K562 (cell line): ENCODE results near the gene PLEKHA8. TPM values are rescaled to one million over a fixed set of nuclear protein-coding genes. Genes with fewer than 3 reads are reported as not detected.

Experiments
- ATAC-seq: fragments of 200-7000 bp; cut with Tn5 transposase; 3 replicates; pipeline ENCODE4 v1.9.1; 2020; ENCODE audit warnings: moderate library complexity
- BruUV-seq: library from RNA; stranded (reverse); fragments of 400-500 nt; replicated peaks from 2 replicates; lab custom pipeline; 2021; lab: Mats Ljungman, UMichigan
- CTCF ChIA-PET: fragments of 300-600 bp; formaldehyde crosslinking; extraction: SDS; loops from one replicate; lab custom pipeline; 2021; ENCODE audit warnings: low intra/inter-chr PET ratio; lab: Yijun Ruan, JAX
- POLR2A ChIA-PET: fragments of 300-600, 350-650 bp; sonication (Branson Sonifier 250); formaldehyde crosslinking; extraction: SDS; loops from one replicate; lab custom pipeline; 2021; ENCODE audit warnings: antibody characterized with exemption, inconsistent platforms; lab: Yijun Ruan, JAX
- DNase-seq, 4 experiments: peaks; one replicate each; pipeline versions ENCODE4 v3.0.0 to v3.0.0-alpha.2; 2011 to 2018; ENCODE audit warnings: low spot score in 3 of 4, mixed read lengths in 3 of 4; ENCODE audit errors: extremely low read depth in 1 of 4
- FAIRE-seq: peaks from 2 replicates; lab custom pipeline; 2011; peaks lifted over from hg19 to GRCh38; lab: Jason Lieb, UNC
- H2AFZ ChIP-seq: 2 replicates; pipeline ENCODE4 v1.6.0; 2011; ENCODE audit warnings: low read depth, low read length, control low read depth, inconsistent platforms
- H3K27ac ChIP-seq: fragments of 200-600 bp; 3 replicates; pipeline ENCODE4 v1.8.0; 2011; ENCODE audit warnings: low read depth, mild to moderate bottlenecking, control low read depth, inconsistent platforms, low read length, moderate library complexity, mixed read lengths; ENCODE audit errors: extremely low read depth
- H3K27me3 ChIP-seq, 2 experiments: fragments of 300-600 bp in 1 of 2; 2 replicates in 1 of 2; 3 replicates in 1 of 2; pipeline versions ENCODE4 v1.6.0 to v1.8.0; 2011; ENCODE audit warnings: inconsistent platforms in 2 of 2, low read length in 2 of 2, mild to moderate bottlenecking in 1 of 2, mixed read lengths in 1 of 2, moderate library complexity in 1 of 2; ENCODE audit not compliant: control insufficient read depth in 2 of 2, insufficient read depth in 2 of 2
- H3K36me3 ChIP-seq: fragments of 300-600 bp; 3 replicates; pipeline ENCODE4 v1.8.0; 2011; ENCODE audit warnings: mild to moderate bottlenecking, low read length, inconsistent platforms; ENCODE audit not compliant: control insufficient read depth, insufficient read depth
- H3K4me1 ChIP-seq, 2 experiments: fragments of 200-600 bp in 1 of 2; replicated peaks in 1 of 2; 2 replicates in 1 of 2; 3 replicates in 1 of 2; pipeline versions ENCODE4 v1.5.1 to v1.8.0; 2011; ENCODE audit warnings: inconsistent platforms in 2 of 2, low read length in 2 of 2, mild to moderate bottlenecking in 1 of 2, mixed read lengths in 1 of 2, moderate library complexity in 1 of 2; ENCODE audit not compliant: control insufficient read depth in 2 of 2, insufficient read depth in 2 of 2
- H3K4me2 ChIP-seq: 2 replicates; pipeline ENCODE4 v1.6.1; 2011; ENCODE audit warnings: low read length, control low read depth, inconsistent platforms, mixed read lengths; ENCODE audit not compliant: insufficient read depth
- H3K4me3 ChIP-seq: fragments of 200-600 bp; sonication (generic), shearing (Covaris generic); 2 replicates; pipeline ENCODE4 v1.5.1; 2016; ENCODE audit warnings: control low read depth, inconsistent platforms
- H3K79me2 ChIP-seq: fragments of 200-600 bp; 3 replicates; pipeline ENCODE4 v1.8.0; 2011; ENCODE audit warnings: low read length, inconsistent platforms; ENCODE audit not compliant: control insufficient read depth, insufficient read depth
- H3K9ac ChIP-seq, 2 experiments: 2 replicates each; pipeline versions ENCODE4 v1.6.0 to v1.6.1; 2011; ENCODE audit warnings: low read depth in 2 of 2, low read length in 2 of 2, control low read depth in 1 of 2, inconsistent platforms in 1 of 2, mild to moderate bottlenecking in 1 of 2, mixed read lengths in 1 of 2; ENCODE audit not compliant: insufficient read depth in 1 of 2
- H3K9me1 ChIP-seq: one replicate; pipeline ENCODE4 v1.6.0; 2011; ENCODE audit warnings: inconsistent platforms, mild to moderate bottlenecking, low read length, moderate library complexity; ENCODE audit not compliant: control insufficient read depth, insufficient read depth
- H3K9me3 ChIP-seq: replicated peaks from 2 replicates; pipeline ENCODE4 v1.5.1; 2011; ENCODE audit warnings: low read depth, low read length, inconsistent platforms; ENCODE audit not compliant: control insufficient read depth, insufficient read depth
- H4K20me1 ChIP-seq: replicated peaks from 2 replicates; pipeline ENCODE4 v1.6.1; 2011; ENCODE audit warnings: low read length, inconsistent platforms, mixed read lengths; ENCODE audit not compliant: control insufficient read depth, insufficient read depth
- BRCA1 ChIP-seq, 2 experiments: fragments of 450-650 bp in 1 of 2; sonication (generic) in 1 of 2; formaldehyde crosslinking in 1 of 2; IDR thresholded peaks; 2 replicates each; pipeline versions ENCODE4 v1.5.0 to v1.6.1; 2017 to 2020; ENCODE audit warnings: mild to moderate bottlenecking in 1 of 2, missing genetic modification reagents in 1 of 2
- CBX8 ChIP-seq: fragments of 200-600 bp; sonication (generic); IDR thresholded peaks from 2 replicates; pipeline ENCODE4 v1.6.1; 2012; ENCODE audit warnings: borderline replicate concordance, mixed run types, low read depth, mild to moderate bottlenecking, moderate library complexity, mixed read lengths, low read length, control low read depth, inconsistent platforms; ENCODE audit not compliant: poor library complexity, severe bottlenecking; ENCODE audit errors: extremely low read depth
- EP400 ChIP-seq: fragments of 450-650 bp; IDR thresholded peaks from 2 replicates; pipeline ENCODE4 v1.6.1; 2017; ENCODE audit warnings: antibody characterized with exemption, mild to moderate bottlenecking, moderate library complexity
- FOXM1 ChIP-seq, 2 experiments: fragments of 450-650 bp in 1 of 2; sonication (generic) in 1 of 2; formaldehyde crosslinking in 1 of 2; IDR thresholded peaks; 2 replicates each; pipeline versions ENCODE4 v1.6.1 to v1.9.0; 2017 to 2022; ENCODE audit warnings: low read depth in 2 of 2, mild to moderate bottlenecking in 2 of 2, missing genetic modification reagents in 1 of 2, moderate library complexity in 1 of 2
- PPARD ChIP-seq: fragments of 250-450 bp; sonication (Bioruptor Pico); IDR thresholded peaks from 2 replicates; pipeline ENCODE4 v1.8.0; 2022; ENCODE audit warnings: inconsistent platforms, mild to moderate bottlenecking, moderate library complexity
- WGBS: fragments of 100-300 bp; shearing (Covaris generic); methylation state at CpG from one replicate; pipeline ENCODE4 v1.1.6; 2016; ENCODE audit warnings: low coverage, mixed read lengths; ENCODE audit not compliant: insufficient coverage; ENCODE audit errors: missing lambda C conversion rate; 5-methylcytosine and 5-hydroxymethylcytosine counted together
- in situ Hi-C: fragments of 300-500 bp; cut with MboI; formaldehyde crosslinking; loops from 4 replicates; pipeline ENCODE4 v1.15.0; 2018; ENCODE audit warnings: inconsistent platforms, mixed read lengths
- intact Hi-C: fragments of 100-400 bp; cut with micrococcal nuclease; formaldehyde crosslinking; loops from 2 replicates; pipeline ENCODE4 v1.14.2; 2022
- polyA plus RNA-seq, 8 experiments: library from polyadenylated mRNA; depleted of rRNA in 4 of 8; stranded (reverse) in 5 of 8; unstranded in 3 of 8; fragments of >200 nt; fragmentation: Nextera tagmentation in 2 of 8; fragmentation: Illumina TruSeq in 1 of 8; extraction: Ambion mirVana in 2 of 8; extraction: Trizol in 1 of 8; gene quantifications; 2 replicates each; pipeline versions ENCODE4 v1.2.1 to v1.2.3, GENCODE V29; 2011 to 2014; ENCODE audit warnings: inconsistent platforms in 1 of 8, missing spikeins in 1 of 8
- total RNA-seq, 7 experiments: library from RNA; depleted of rRNA in 6 of 7; stranded (reverse); fragments of >200 nt in 6 of 7; fragmentation: Illumina TruSeq in 2 of 7; extraction: Trizol in 2 of 7; gene quantifications; 2 replicates each; pipeline versions ENCODE4 v1.2.1 to v1.2.3, GENCODE V29; 2011 to 2021; ENCODE audit warnings: low replicate concordance in 1 of 7
- TF ChIP-seq, protein P1 (sequence below): fragments of 450-650 bp; formaldehyde crosslinking; IDR thresholded peaks from 2 replicates; pipeline ENCODE4 v1.4.0; 2022; ENCODE audit warnings: mild to moderate bottlenecking, moderate library complexity
- TF ChIP-seq, protein P2 (sequence below): fragments of 250-450 bp; sonication (Bioruptor Pico); IDR thresholded peaks from 2 replicates; pipeline ENCODE4 v1.4.0; 2020

PLEKHA8 gene
- total and polyA plus RNA-seq, 9 of the 15 experiments (the other 6 are each of a cell fraction or from before 2014, with no cell fraction given), result 3.2 to 16.3 (median 11.8) TPM

DNA sequence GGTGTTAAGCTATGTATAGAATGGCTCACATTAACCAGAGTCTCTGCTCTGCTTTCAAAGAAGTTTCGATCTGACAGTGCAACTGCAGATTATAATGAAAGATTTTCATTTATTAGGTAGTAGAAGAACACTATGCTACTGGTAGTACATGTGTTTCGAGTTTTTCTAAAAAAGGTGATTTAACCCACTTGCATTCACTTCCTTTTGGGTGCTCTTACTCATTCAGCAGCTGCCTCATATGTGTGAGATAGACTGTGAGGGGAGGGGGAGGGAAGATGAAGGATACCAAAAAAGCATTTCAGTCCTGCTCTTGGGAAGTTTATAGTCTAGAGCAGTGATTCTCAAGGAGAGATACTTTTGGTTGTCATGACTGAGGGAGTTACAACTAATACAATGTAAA lies 20.4 kb downstream of the PLEKHA8 start:
- no peak overlapping the region for H3K4me2 ChIP-seq
- intact Hi-C loops, result no loop called here
- no peak overlapping the region for H3K4me3 ChIP-seq
- peaks cover 42% of the 10 kb centered on the region for H3K36me3 ChIP-seq
- POLR2A ChIA-PET, result interaction anchor here (1.0 kb wide), 1 partner anchor 12 kb away, joined by 3 read pairs; no protein-coding TSS in a partner anchor
- H3K4me1 ChIP-seq, result peaks cover 0 to 4% of the 10 kb centered on the region in 2 experiments; a peak in 2 of 5 replicates
- no peak overlapping the region for H3K9ac ChIP-seq
- H3K27ac ChIP-seq, result no peak overlapping the region
- TF ChIP-seq EP400 (no peak), FOXM1 (IDR thresholded peaks at IDR 0.05; ENCODE audit: low read depth) (no peak), FOXM1 (CRISPR knock-in tag; IDR thresholded peaks at IDR 0.05; ENCODE audit: low read depth) (no peak), PPARD (CRISPR knock-in tag) (no peak), CBX8 (no peak), BRCA1 (IDR thresholded peaks at IDR 0.05) (no peak), BRCA1 (CRISPR knock-in tag; IDR thresholded peaks at IDR 0.05) (no peak)
- TF ChIP-seq, protein P1, sequence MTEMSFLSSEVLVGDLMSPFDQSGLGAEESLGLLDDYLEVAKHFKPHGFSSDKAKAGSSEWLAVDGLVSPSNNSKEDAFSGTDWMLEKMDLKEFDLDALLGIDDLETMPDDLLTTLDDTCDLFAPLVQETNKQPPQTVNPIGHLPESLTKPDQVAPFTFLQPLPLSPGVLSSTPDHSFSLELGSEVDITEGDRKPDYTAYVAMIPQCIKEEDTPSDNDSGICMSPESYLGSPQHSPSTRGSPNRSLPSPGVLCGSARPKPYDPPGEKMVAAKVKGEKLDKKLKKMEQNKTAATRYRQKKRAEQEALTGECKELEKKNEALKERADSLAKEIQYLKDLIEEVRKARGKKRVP (CRISPR knock-in tag), result no peak
- TF ChIP-seq, protein P2, sequence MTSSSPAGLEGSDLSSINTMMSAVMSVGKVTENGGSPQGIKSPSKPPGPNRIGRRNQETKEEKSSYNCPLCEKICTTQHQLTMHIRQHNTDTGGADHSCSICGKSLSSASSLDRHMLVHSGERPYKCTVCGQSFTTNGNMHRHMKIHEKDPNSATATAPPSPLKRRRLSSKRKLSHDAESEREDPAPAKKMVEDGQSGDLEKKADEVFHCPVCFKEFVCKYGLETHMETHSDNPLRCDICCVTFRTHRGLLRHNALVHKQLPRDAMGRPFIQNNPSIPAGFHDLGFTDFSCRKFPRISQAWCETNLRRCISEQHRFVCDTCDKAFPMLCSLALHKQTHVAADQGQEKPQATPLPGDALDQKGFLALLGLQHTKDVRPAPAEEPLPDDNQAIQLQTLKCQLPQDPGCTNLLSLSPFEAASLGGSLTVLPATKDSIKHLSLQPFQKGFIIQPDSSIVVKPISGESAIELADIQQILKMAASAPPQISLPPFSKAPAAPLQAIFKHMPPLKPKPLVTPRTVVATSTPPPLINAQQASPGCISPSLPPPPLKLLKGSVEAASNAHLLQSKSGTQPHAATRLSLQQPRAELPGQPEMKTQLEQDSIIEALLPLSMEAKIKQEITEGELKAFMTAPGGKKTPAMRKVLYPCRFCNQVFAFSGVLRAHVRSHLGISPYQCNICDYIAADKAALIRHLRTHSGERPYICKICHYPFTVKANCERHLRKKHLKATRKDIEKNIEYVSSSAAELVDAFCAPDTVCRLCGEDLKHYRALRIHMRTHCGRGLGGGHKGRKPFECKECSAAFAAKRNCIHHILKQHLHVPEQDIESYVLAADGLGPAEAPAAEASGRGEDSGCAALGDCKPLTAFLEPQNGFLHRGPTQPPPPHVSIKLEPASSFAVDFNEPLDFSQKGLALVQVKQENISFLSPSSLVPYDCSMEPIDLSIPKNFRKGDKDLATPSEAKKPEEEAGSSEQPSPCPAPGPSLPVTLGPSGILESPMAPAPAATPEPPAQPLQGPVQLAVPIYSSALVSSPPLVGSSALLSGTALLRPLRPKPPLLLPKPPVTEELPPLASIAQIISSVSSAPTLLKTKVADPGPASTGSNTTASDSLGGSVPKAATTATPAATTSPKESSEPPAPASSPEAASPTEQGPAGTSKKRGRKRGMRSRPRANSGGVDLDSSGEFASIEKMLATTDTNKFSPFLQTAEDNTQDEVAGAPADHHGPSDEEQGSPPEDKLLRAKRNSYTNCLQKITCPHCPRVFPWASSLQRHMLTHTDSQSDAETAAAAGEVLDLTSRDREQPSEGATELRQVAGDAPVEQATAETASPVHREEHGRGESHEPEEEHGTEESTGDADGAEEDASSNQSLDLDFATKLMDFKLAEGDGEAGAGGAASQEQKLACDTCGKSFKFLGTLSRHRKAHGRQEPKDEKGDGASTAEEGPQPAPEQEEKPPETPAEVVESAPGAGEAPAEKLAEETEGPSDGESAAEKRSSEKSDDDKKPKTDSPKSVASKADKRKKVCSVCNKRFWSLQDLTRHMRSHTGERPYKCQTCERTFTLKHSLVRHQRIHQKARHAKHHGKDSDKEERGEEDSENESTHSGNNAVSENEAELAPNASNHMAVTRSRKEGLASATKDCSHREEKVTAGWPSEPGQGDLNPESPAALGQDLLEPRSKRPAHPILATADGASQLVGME (CRISPR knock-in tag), result no peak
- DNase-seq (no peak), FAIRE-seq (no peak), ATAC-seq (no peak)
- in situ Hi-C loops, result no loop called here
- H3K9me3 ChIP-seq, result no peaks in the 10 kb centered on the region
- no peaks in the 10 kb centered on the region for H4K20me1 ChIP-seq
- no peak overlapping the region for H2AFZ ChIP-seq
- no peaks in the 10 kb centered on the region for H3K27me3 ChIP-seq
- H3K79me2 ChIP-seq, result no peaks in the 10 kb centered on the region
- BruUV-seq, result no TSS peak
- CTCF ChIA-PET, result no interaction called here
- H3K9me1 ChIP-seq, result no peaks in the 10 kb centered on the region
- WGBS, result 51% methylated on average over 2 of the region's 2 CpGs
